Parathyroid adenoma (tissue), 2 donors: Measurements from ENCODE around the gene NCOA3.

Experiments used
- H2AFZ ChIP-seq: fragments of 300-600 bp; sonication (generic); one replicate; pipeline ENCODE4 v1.7.0; 2017; ENCODE audit warnings: antibody characterized with exemption, mild to moderate bottlenecking
- H3K27ac ChIP-seq: fragments of 300-600 bp; sonication (generic); one replicate; pipeline ENCODE4 v1.7.0; 2017
- H3K27me3 ChIP-seq: fragments of 300-600 bp; sonication (generic); one replicate; pipeline ENCODE4 v1.7.0; 2017; ENCODE audit warnings: low read length; ENCODE audit not compliant: control insufficient read depth, insufficient read depth
- H3K36me3 ChIP-seq: fragments of 300-600 bp; sonication (generic); one replicate; pipeline ENCODE4 v1.7.0; 2017; ENCODE audit warnings: low read length; ENCODE audit not compliant: control insufficient read depth, insufficient read depth
- H3K4me1 ChIP-seq: fragments of 300-600 bp; sonication (generic); one replicate; pipeline ENCODE4 v1.7.0; 2017; ENCODE audit warnings: control low read depth
- H3K4me2 ChIP-seq: fragments of 300-600 bp; sonication (generic); one replicate; pipeline ENCODE4 v1.7.0; 2017; ENCODE audit warnings: low read length
- H3K4me3 ChIP-seq: fragments of 300-600 bp; sonication (generic); one replicate; pipeline ENCODE4 v1.7.0; 2017; ENCODE audit warnings: low read depth, low read length
- H3K79me2 ChIP-seq: fragments of 300-600 bp; sonication (generic); one replicate; pipeline ENCODE4 v1.7.0; 2017; ENCODE audit warnings: control low read depth
- H3K9ac ChIP-seq: fragments of 300-600 bp; sonication (generic); one replicate; pipeline ENCODE4 v1.7.0; 2017; ENCODE audit warnings: mild to moderate bottlenecking
- H3K9me3 ChIP-seq: fragments of 300-600 bp; sonication (generic); one replicate; pipeline ENCODE4 v1.7.0; 2017; ENCODE audit warnings: low read length; ENCODE audit not compliant: control insufficient read depth
- TF ChIP-seq, protein P1 (sequence below): fragments of 300-600 bp; sonication (generic); IDR thresholded peaks from one replicate; pipeline ENCODE4 v1.7.0; 2017; ENCODE audit warnings: antibody characterized with exemption, mild to moderate bottlenecking
- donor health status: primary hyperparathyroidism.

Gene NCOA3

GRCh38 chr20:47583551-47583950, 81.9 kb downstream of the NCOA3 start:
- Histone ChIP-seq H3K9me3 (no peaks in the 10 kb centered on the region), H3K4me1 (no peaks in the 10 kb centered on the region), H3K9ac (no peak overlapping the region), H3K4me3 (no peak overlapping the region), H3K4me2 (no peak overlapping the region), H3K27ac (no peak overlapping the region), H3K27me3 (no peaks in the 10 kb centered on the region), H2AFZ (no peak overlapping the region), H3K36me3 (no peaks in the 10 kb centered on the region), H3K79me2 (peaks cover 35% of the 10 kb centered on the region)
- TF ChIP-seq, protein P1, sequence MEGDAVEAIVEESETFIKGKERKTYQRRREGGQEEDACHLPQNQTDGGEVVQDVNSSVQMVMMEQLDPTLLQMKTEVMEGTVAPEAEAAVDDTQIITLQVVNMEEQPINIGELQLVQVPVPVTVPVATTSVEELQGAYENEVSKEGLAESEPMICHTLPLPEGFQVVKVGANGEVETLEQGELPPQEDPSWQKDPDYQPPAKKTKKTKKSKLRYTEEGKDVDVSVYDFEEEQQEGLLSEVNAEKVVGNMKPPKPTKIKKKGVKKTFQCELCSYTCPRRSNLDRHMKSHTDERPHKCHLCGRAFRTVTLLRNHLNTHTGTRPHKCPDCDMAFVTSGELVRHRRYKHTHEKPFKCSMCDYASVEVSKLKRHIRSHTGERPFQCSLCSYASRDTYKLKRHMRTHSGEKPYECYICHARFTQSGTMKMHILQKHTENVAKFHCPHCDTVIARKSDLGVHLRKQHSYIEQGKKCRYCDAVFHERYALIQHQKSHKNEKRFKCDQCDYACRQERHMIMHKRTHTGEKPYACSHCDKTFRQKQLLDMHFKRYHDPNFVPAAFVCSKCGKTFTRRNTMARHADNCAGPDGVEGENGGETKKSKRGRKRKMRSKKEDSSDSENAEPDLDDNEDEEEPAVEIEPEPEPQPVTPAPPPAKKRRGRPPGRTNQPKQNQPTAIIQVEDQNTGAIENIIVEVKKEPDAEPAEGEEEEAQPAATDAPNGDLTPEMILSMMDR: no peak

- no peaks in the 10 kb centered on the region for H3K4me1 ChIP-seq
- no peak overlapping the region for H2AFZ ChIP-seq
- no peaks in the 10 kb centered on the region for H3K9me3 ChIP-seq
- no peaks in the 10 kb centered on the region for H3K27me3 ChIP-seq
- no peak overlapping the region for H3K9ac ChIP-seq
- H3K4me3 ChIP-seq: no peak overlapping the region
- H3K36me3 ChIP-seq: no peaks in the 10 kb centered on the region
- peaks cover 28% of the 10 kb centered on the region for H3K79me2 ChIP-seq
- no peak overlapping the region for H3K27ac ChIP-seq
- TF ChIP-seq, protein P1: no peak
- H3K4me2 ChIP-seq: no peak overlapping the region
Observed at GRCh38 chr20:47585087-47585747, 83.5 kb downstream of the NCOA3 start.

- Histone ChIP-seq H3K36me3 (no peaks in the 10 kb centered on the region), H2AFZ (no peak overlapping the region), H3K27ac (no peak overlapping the region), H3K79me2 (peaks cover 18% of the 10 kb centered on the region), H3K9me3 (no peaks in the 10 kb centered on the region), H3K27me3 (no peaks in the 10 kb centered on the region), H3K9ac (no peak overlapping the region), H3K4me3 (no peak overlapping the region), H3K4me2 (no peak overlapping the region), H3K4me1 (no peaks in the 10 kb centered on the region)
- TF ChIP-seq, protein P1: no peak
Observed at GRCh38 chr20:47586649-47587294, 85.1 kb downstream of the NCOA3 start.

GRCh38 chr20:47588158-47588557, 86.5 kb downstream of the NCOA3 start:
- H3K27ac ChIP-seq: no peak overlapping the region
- H3K4me2 ChIP-seq: no peak overlapping the region
- no peaks in the 10 kb centered on the region for H3K9me3 ChIP-seq
- no peaks in the 10 kb centered on the region for H3K36me3 ChIP-seq
- peaks cover 8% of the 10 kb centered on the region for H3K79me2 ChIP-seq
- TF ChIP-seq, protein P1: no peak
- H2AFZ ChIP-seq: no peak overlapping the region
- no peak overlapping the region for H3K9ac ChIP-seq
- H3K4me1 ChIP-seq: no peaks in the 10 kb centered on the region
- H3K4me3 ChIP-seq: no peak overlapping the region
- no peaks in the 10 kb centered on the region for H3K27me3 ChIP-seq

DNA sequence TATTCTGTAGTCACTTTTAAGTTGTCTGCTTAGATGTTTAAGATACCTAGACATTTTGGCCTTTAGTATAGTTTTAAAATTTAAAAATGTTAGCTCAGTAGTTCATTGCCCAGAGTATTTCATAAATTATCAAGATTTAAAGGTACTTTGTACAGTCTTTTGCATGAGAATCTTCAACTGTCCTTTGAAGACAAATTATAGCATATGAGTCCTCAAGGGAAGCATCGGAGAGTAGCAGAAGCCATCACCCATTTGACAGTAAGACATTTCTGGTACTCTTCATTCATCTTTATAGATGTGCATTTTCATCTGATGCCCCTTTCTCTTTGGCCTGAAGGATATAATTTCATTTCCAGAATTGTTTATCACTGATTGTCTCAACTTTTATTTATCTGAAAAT, 89.5 kb downstream of the NCOA3 start:
- Histone ChIP-seq H3K9me3 (no peaks in the 10 kb centered on the region), H3K27ac (no peak overlapping the region), H3K36me3 (no peaks in the 10 kb centered on the region), H3K27me3 (no peaks in the 10 kb centered on the region), H2AFZ (no peak overlapping the region), H3K4me3 (no peak overlapping the region), H3K79me2 (peaks cover 3% of the 10 kb centered on the region), H3K9ac (no peak overlapping the region), H3K4me2 (no peak overlapping the region), H3K4me1 (no peaks in the 10 kb centered on the region)
- TF ChIP-seq, protein P1: no peak
